Skin epidermis (tissue), 12 donors: ENCODE data around the gene USP37.
A peak's percentile ranks its signal among the peaks of the same experiment; 100 is the strongest.
"Not testable (repeated sequence)": the region's sequence is repeated elsewhere in the genome, so short reads cannot be mapped to it uniquely, and the experiment has no call there.

ENCODE experiments used
- H3K27ac ChIP-seq, 21 experiments: fragments of 200-600 bp; sonication (generic) in 11 of 21; one replicate each; pipeline ENCODE4 v1.5.0; 2020; ENCODE audit warnings: mild to moderate bottlenecking in 3 of 21, inconsistent platforms in 2 of 21, moderate library complexity in 2 of 21
- H3K4me3 ChIP-seq, 7 experiments: fragments of 200-600 bp; sonication (generic) in 2 of 7; one replicate each; pipeline ENCODE4 v1.5.0; 2020; ENCODE audit warnings: inconsistent platforms in 2 of 7, mild to moderate bottlenecking in 2 of 7, moderate library complexity in 1 of 7

Gene USP37

GRCh38 chr2:218557941-218558340 lies 10.2 kb downstream of the USP37 start:
- Histone ChIP-seq H3K27ac (no peak overlapping the region), H3K4me3 (no peak overlapping the region)

GRCh38 chr2:218555527-218555926 lies 12.6 kb downstream of the USP37 start:
- Histone ChIP-seq H3K4me3 (no peak overlapping the region), H3K27ac (no peak overlapping the region)

GRCh38 chr2:218554225-218554624 lies 13.9 kb downstream of the USP37 start:
- not testable (repeated sequence) for H3K4me3 ChIP-seq

GRCh38 chr2:218547978-218548377 lies 20.2 kb downstream of the USP37 start:
- Histone ChIP-seq H3K27ac (no peak overlapping the region), H3K4me3 (no peak overlapping the region)

More at GRCh38 chr2:218554225-218554624, 13.9 kb downstream of the USP37 start:
- not testable (repeated sequence) for H3K27ac ChIP-seq

- Histone ChIP-seq H3K27ac (no peak overlapping the region), H3K4me3 (no peak overlapping the region)
Measured at GRCh38 chr2:218547511-218547910, 20.6 kb downstream of the USP37 start.

- H3K4me3 ChIP-seq, result no peak overlapping the region
- H3K27ac ChIP-seq, result no peak overlapping the region
Measured at GRCh38 chr2:218546012-218546411, 22.1 kb downstream of the USP37 start.

GRCh38 chr2:218540015-218540414 lies 28.1 kb downstream of the USP37 start:
- Histone ChIP-seq H3K4me3 (no peak overlapping the region), H3K27ac (no peak overlapping the region)

- no peak overlapping the region for H3K27ac ChIP-seq
- no peak overlapping the region for H3K4me3 ChIP-seq
Measured at GRCh38 chr2:218536804-218537494, 31.2 kb downstream of the USP37 start.

GRCh38 chr2:218529990-218530389 lies 38.2 kb downstream of the USP37 start:
- H3K4me3 ChIP-seq, result no peak overlapping the region
- H3K27ac ChIP-seq, result no peak overlapping the region

- H3K27ac ChIP-seq, H3K4me3 ChIP-seq: not testable (repeated sequence)
Measured at GRCh38 chr2:218528409-218528808, 39.7 kb downstream of the USP37 start.

GRCh38 chr2:218523651-218524050 lies 44.5 kb downstream of the USP37 start:
- Histone ChIP-seq H3K27ac (no peak overlapping the region), H3K4me3 (no peak overlapping the region)

GRCh38 chr2:218518876-218519275 lies 49.3 kb downstream of the USP37 start:
- Histone ChIP-seq H3K27ac (no peak overlapping the region), H3K4me3 (no peak overlapping the region)

- H3K27ac ChIP-seq, result no peak overlapping the region
Measured at GRCh38 chr2:218517434-218518206, 50.5 kb downstream of the USP37 start.

GRCh38 chr2:218516614-218517013 lies 51.5 kb downstream of the USP37 start:
- Histone ChIP-seq H3K4me3 (no peak overlapping the region), H3K27ac (no peak overlapping the region)

More at GRCh38 chr2:218517434-218518206, 50.5 kb downstream of the USP37 start:
- H3K4me3 ChIP-seq, result no peak overlapping the region

GRCh38 chr2:218513676-218514075 lies 54.5 kb downstream of the USP37 start:
- H3K4me3 ChIP-seq, result no peak overlapping the region

GRCh38 chr2:218508299-218508698 lies 59.9 kb downstream of the USP37 start:
- Histone ChIP-seq H3K4me3 (no peak overlapping the region), H3K27ac (no peak overlapping the region)

More at GRCh38 chr2:218513676-218514075, 54.5 kb downstream of the USP37 start:
- no peak overlapping the region for H3K27ac ChIP-seq

- Histone ChIP-seq H3K4me3 (no peak overlapping the region), H3K27ac (no peak overlapping the region)
Measured at GRCh38 chr2:218505754-218506371, 62.3 kb downstream of the USP37 start.

- H3K27ac ChIP-seq, result peak overlapping the region in 4 of 21 experiments; percentile 0 to 46 (median 6)
Measured at GRCh38 chr2:218501665-218502064, 66.5 kb downstream of the USP37 start.

GRCh38 chr2:218500501-218501060 lies 67.6 kb downstream of the USP37 start:
- Histone ChIP-seq H3K4me3 (no peak overlapping the region), H3K27ac (no peak overlapping the region)

More at GRCh38 chr2:218501665-218502064, 66.5 kb downstream of the USP37 start:
- H3K4me3 ChIP-seq, result no peak overlapping the region

- no peak overlapping the region for H3K27ac ChIP-seq
Measured at GRCh38 chr2:218485986-218486667, 82.0 kb downstream of the USP37 start.

More at GRCh38 chr2:218485986-218486667, 82.0 kb downstream of the USP37 start:
- H3K4me3 ChIP-seq, result no peak overlapping the region
